Measurements from ENCODE around the gene TPPP.

TPPP gene

GRCh38 chr5:677131-678101, 15.7 kb downstream of the TPPP start:
- no peak for DNase-seq (ENCODE audit: low read depth in 2 of 2)

GRCh38 chr5:676699-677076, 16.5 kb downstream of the TPPP start:
- no peak for DNase-seq (ENCODE audit: low read depth in 2 of 2)

GRCh38 chr5:675871-676698, 17.1 kb downstream of the TPPP start:
- DNase-seq (ENCODE audit: low read depth in 2 of 2): no peak

- no peak for DNase-seq (ENCODE audit: low read depth in 2 of 2)
These were observed 17.9 kb downstream of the TPPP start for GRCh38 chr5:675111-675870.

GRCh38 chr5:674630-675011, 18.5 kb downstream of the TPPP start:
- DNase-seq (ENCODE audit: low read depth in 2 of 2): no peak

- DNase-seq (ENCODE audit: low read depth in 2 of 2): no peak
These were observed 19.1 kb downstream of the TPPP start for GRCh38 chr5:673831-674629.

- no peak for DNase-seq (ENCODE audit: low read depth in 2 of 2)
These were observed 19.9 kb downstream of the TPPP start for GRCh38 chr5:673161-673830.

GRCh38 chr5:672329-673160, 20.6 kb downstream of the TPPP start:
- peak; percentile 29 to 49 for DNase-seq (ENCODE audit: low read depth in 2 of 2)

GRCh38 chr5:671459-672328, 21.5 kb downstream of the TPPP start:
- DNase-seq (ENCODE audit: low read depth in 2 of 2): peak; percentile 46 to 57

GRCh38 chr5:670396-671270, 22.5 kb downstream of the TPPP start:
- no peak for DNase-seq (ENCODE audit: low read depth in 2 of 2)

GRCh38 chr5:669842-670395, 23.2 kb downstream of the TPPP start:
- no peak for DNase-seq (ENCODE audit: low read depth in 2 of 2)

- peak in 1 of 2 donors; percentile 49 for DNase-seq (ENCODE audit: low read depth in 2 of 2)
These were observed 23.9 kb downstream of the TPPP start for GRCh38 chr5:669111-669841.

- no peak for DNase-seq (ENCODE audit: low read depth in 2 of 2)
These were observed 24.7 kb downstream of the TPPP start for GRCh38 chr5:668283-668995.

- DNase-seq (ENCODE audit: low read depth in 2 of 2): no peak
These were observed 26.2 kb downstream of the TPPP start for GRCh38 chr5:666816-667498.

GRCh38 chr5:665956-666711, 27.0 kb downstream of the TPPP start:
- no peak for DNase-seq (ENCODE audit: low read depth in 2 of 2)

All from stimulated activated CD8-positive, alpha-beta memory T cell treated with anti-CD3 and anti-CD28 coated beads, Interleukin-2, amount 100 ng/mL, for 48 hours (primary cell).